GM21390 (cell line): ENCODE data around the gene AGBL5.

Experiments used
- ATAC-seq: cut with Tn5 transposase; IDR thresholded peaks from one replicate; pipeline ENCODE4 v1.9.1; 2021; ENCODE audit not compliant: unreplicated experiment

AGBL5 gene

DNA sequence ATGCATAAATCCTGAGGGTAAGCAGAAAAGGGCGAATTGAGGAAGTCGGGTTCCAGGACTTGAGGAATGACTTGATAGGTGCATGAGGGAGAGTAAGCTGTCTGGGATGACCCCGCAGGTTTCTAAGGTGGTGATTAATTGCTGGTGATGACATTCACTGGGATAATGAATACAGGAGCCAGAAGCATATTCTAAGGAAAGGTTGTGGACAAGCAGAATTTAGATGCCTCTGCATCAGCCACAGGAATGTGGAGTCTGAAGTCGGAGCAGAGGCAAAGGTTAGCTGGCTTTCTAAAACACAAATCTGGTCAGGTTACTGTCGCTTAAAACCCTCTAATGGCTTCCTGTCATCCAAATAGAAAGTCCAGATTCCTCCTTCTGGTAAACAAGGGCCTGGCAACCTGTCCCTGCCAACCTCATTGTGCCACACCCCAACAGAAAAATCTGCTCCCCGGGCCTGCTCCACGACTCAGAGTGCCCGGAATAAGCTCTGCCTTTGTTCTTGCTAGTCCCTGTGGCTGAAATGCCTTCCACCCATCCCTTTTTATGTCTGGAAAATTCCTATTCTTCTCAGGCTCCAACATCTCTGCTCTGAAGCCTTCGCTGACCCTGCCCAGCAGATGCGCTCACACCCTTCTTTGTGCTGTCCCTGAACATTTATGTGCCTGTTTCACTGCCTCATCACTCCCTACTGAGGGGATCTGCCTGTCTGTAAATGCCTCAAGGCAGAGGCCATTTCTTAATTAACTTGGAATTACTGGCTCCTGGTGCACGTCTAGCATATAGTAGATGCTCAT is 30.0 kb upstream of the AGBL5 start:
- no peak for ATAC-seq

DNA sequence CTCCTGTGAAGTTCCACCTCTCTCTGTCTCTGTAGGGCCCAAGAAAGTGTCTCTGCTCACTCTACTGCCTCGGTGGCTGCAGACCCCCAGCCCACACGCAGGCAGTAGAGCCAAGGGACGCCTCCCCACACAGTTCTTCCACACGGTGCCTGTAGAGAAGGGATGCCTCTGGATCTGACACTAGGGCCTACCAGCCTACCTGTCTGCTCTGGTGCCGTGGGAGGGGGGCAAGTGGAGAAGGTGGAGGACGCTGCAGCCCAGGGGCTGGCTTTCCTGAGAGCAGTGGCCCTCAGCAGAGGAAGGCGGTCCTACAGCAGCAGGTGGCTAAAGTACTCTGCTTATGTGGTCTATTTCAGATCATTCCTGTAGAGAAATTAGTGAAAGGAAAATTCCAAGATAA is 27.7 kb upstream of the AGBL5 start:
- no peak for ATAC-seq

DNA sequence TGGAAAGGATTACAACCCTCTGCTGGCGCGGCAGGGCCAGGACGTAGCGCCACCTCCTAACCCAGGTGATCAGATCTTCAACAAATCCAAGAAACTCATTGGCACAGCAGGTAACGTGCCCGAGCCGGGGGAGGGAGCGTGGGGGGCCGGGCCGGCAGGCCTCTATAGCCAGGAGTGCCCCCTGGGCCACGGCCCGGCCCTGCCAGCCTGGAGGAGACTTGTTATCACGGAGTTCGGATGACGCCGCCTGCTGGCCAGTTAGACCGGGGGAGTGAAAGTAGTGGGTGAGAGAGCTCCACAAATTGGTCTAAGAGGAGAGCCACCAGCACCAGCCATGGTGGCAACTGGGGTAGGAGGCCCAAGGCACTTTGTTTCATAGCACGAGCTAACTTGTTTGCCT is 27.3 kb upstream of the AGBL5 start:
- no peak for ATAC-seq

DNA sequence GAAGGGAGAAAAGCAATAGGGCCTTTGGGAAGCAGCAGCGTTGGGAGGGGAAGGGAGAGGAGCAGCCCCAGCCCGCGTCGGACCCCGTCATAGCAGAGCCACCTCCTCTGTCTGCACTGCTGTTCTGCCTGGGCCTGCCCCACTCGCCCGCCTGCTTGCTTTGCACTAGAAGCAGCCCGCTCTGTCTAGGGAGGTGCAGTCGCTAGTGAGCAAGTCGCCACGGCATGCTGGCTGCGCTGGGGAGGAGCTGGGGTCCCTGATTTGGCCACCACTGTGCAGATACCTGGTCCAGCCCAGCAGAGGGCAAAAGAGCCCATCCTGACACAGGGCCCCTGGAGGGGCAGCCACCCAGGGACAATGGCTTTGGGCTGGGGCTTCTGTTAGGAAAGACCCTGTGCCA is 26.7 kb upstream of the AGBL5 start:
- ATAC-seq = no peak

DNA sequence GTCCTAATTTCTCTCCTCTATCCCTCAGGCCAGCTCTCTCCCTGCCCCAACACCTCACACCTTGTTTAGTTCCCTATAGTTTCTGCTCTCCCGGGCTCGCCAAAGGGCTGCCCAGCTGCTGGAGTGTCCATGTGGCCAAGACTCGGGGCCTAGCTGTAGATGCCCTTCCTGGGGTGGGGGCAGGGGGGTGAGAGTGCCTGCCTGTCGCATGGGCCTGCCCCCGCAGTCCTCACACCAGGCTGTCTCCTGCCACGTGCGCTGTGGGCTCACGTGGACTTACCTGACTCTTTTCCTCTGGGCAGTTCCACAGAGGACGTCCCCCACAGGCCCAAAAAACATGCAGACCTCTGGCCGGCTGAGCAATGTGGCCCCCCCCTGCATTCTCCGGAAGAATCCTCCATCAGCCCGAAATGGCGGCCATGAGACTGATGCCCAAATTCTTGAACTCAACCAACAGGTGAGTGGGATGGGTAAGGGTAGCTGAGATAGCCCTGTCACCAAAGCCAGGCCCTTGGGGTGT is 26.1 kb upstream of the AGBL5 start:
- no peak for ATAC-seq

DNA sequence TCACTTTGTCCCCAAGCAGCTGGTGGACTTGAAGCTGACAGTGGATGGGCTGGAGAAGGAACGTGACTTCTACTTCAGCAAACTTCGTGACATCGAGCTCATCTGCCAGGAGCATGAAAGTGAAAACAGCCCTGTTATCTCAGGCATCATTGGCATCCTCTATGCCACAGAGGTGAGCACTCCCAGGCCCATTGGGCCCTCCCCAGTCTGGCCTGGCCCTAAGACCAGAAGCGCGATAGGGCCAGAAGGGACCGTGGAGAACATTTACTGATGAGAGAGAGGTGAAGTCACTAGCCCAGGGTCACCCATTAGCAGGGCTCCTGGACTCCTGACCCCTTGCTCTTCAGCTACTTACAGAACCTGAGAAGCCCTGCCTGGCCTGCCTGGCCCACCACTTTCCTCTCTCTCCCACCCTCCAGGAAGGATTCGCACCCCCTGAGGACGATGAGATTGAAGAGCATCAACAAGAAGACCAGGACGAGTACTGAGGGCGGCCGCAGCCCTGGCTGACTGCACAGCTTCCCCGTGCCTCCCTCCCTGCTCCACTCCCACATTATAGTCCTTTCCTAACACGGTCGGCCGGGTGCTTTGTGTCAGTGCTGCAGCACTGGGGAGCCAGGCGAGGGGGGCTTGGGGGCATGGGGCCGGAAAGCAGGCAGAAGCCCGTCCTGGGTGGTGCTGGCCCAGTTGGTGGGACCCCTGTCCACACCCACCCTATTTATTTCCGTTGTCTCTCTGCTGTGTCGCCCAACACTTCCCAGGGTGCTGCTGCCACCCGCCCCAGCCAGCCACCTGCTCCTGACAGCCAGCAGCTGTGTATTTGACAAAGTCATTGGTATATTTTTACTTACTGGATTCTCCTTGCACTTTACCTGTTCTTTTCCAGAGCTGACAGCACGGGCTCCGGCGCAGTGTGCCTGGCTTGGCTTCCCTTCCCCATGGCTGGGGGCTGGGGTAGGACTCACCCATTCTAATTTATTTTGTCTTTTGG is 25.3 kb upstream of the AGBL5 start:
- ATAC-seq = no peak

DNA sequence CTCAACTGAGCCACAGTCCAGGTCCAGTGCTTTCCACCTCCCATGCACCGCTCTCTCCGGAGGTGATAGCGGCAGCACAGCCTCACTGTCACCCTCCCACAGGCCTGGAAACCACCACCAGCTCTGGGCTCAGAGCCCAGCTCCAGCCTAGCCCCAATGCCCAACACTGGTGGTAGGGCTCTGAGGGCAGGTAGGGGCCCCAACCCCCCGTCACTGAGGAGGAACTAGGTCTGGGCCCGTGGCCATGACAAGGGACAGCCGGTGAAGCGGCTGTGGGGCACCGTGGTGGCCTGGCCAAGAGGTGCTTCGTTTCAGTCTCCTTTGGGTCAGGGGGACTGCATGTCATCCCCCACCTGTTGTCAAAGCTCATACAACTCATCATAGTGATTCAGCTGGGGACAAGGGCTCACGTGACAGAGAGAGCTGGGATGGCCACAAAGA is 24.2 kb upstream of the AGBL5 start:
- no peak for ATAC-seq

DNA sequence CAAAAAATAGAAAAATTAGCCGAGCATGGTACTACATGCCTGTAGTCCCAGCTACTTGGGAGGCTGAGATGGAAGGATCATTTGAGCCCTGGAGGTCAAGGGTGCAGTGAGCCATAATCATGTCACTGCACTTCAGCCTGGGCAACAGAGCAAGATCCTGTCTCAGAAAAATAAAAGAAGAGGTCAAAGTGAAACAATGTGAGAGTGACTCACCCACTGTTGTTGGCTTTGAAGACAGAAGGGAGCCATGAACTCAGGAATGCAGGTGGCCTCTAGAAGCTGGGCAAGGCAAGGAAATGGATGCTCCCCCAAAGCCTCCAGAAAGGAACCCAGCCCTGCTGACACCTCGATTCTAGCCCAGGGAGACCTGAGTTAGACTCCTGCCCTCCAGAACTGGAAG is 22.4 kb upstream of the AGBL5 start:
- ATAC-seq = no peak

DNA sequence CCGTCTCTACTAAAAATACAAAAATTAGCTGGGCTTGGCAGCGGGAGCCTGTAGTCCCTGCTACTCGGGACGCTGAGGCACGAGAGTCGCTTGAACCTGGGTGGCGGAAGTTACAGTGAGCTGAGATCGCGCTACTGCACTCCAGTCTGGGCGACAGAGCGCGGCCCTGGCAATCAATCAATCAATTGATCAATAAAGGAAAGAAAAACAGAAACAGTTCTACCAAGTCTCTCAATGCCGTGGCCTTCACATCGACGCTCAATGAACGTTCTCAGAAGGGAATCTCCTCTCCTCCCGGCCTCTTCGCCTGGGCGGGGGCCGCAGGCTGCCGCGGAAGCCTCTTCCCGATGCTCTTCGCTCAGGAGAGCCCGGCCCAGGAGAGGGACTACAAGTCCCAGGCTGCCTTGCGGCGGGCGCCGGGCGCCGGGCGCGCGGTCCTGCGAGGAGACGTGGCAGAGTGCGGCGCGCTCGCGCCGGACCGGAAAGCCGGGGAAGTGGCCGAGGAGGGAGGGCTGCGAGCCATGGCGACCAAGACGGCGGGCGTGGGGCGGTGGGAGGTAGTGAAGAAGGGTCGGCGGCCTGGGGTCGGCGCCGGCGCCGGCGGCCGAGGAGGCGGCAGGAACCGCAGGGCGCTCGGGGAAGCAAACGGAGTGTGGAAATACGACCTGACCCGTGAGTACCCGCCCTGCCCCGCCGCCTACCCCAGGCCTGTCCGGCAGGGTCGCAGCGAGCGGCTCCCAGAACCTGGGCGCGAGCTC is 18.8 kb upstream of the AGBL5 start, which contains the start of gene TMEM214:
TMEM214 (plus strand) TSS at position 471 of the 758 bp plus-strand sequence; CDS start at position 522, 51 bp downstream.
- ATAC-seq = peak; percentile 95

DNA sequence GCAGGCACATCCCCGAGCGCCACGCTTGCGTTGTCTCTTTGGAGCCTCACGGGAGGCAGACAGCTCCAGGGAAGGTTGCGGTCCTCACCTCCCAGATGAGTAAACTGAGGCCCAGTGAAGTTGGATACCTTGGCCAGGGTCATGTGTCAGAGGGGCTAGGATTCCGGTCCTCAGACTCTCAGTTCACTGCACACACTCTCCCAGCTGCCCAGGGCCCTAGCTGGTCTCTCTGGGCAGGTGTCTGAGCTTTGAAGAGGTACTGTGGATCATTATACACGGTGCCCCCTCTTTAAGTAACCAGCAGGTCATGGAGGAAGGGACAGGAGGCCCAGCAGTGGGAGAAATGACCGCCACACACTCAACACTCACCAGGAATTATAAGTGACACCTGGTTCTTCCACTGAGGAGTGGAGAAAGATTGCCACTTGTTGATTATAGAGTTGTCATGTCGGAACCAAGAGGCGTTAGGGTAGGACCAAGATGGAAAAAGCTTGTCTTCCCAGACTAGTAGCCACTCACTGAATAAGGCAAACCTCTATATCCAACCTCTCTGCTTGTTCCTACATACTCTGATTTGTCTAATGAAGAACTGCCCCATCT is 18.1 kb upstream of the AGBL5 start:
- ATAC-seq = no peak

DNA sequence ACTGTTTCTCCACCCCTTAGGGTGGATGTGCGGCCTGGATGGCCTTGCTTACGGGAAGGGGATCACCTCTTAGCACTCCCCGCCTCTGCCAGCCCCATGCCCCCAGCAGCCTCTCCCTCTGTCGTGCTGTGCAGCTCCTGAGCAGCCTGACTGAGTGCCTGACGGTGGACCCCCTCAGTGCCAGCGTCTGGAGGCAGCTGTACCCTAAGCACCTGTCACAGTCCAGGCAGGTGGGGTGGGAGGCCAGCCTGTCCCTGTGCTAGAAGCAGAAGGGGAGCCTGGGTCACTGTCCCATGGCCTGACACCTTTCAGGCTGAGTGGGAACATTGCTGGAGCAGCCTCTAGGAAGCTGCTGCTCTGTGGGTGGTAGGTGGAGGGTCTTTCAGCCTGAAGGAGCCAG is 13.5 kb upstream of the AGBL5 start:
- no peak for ATAC-seq

DNA sequence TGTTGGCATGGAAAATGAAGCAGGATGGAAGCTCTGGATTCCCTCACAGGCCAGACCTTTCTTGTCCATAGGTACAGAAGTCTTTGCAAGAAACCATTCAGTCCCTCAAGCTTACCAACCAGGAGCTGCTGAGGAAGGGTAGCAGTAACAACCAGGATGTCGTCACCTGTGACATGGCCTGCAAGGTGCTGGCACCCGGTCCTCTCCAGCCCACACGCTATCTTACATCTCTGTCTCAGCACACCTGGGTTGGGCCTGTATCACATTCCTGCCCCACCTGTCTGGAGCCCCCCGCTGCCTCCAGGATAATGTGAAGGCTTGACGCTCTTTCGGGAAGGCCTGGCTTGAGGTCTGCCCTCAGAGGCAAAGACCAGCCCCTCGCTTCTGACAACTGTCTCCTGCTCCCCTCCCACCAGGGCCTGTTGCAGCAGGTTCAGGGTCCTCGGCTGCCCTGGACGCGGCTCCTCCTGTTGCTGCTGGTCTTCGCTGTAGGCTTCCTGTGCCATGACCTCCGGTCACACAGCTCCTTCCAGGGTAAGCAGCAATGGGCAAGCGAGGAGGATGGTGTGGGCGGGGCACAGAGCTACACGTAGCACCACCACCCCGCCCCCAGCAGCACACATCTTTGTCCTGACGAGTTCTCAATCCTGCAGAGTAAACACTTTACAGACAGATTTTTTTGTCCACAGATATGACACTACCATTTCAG is 12.7 kb upstream of the AGBL5 start:
- ATAC-seq = no peak

DNA sequence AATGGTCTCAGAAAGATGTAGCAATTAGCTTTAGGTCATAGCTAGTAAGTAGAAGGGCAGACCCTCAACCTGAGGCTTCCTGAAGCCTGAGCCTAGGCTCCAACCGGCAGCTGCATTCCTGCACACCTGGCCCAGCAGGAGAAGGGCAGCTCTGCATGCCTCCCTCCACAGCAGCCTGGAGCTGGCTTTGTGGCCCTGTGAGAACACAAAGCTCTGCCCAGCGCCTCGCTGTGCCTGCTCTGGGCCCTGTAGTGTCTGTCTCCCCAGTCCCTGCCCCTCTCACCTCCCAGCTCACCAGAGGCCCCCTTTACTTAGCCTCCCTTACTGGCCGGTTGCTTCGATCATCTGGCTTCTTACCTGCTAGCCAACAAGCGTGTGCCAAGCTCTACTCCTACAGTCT is 12.0 kb upstream of the AGBL5 start:
- ATAC-seq = no peak

DNA sequence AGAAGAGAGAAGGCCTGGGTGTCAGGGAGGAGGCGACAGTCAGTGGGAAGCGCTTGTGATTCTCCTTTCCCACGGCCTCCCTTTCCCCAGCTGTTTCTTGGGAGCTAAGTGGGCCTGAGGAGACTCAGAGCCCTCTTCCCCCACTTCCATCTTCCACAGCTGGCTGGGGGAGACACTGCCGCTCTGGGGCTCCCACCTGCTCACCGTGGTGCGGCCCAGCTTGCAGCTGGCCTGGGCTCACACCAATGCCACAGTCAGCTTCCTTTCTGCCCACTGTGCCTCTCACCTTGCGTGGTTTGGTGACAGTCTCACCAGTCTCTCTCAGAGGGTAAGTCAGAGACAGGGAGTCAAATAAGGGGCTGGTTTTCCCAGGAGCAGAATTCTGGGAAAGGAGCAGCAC is 11.6 kb upstream of the AGBL5 start:
- ATAC-seq = no peak

DNA sequence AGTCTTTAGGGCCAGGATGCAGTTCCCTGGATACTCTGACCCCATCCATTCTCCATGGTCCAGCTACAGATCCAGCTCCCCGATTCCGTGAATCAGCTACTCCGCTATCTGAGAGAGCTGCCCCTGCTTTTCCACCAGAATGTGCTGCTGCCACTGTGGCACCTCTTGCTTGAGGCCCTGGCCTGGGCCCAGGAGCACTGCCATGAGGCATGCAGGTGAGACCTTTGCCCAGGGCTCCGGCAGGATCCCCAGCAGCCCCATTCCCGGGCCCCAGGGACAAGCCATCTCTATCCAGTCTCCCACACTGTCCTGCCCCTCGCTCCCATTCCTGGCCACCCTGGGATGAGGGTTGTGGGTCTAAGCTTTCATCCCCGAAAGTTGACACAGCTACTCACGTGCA is 11.2 kb upstream of the AGBL5 start:
- ATAC-seq = no peak

DNA sequence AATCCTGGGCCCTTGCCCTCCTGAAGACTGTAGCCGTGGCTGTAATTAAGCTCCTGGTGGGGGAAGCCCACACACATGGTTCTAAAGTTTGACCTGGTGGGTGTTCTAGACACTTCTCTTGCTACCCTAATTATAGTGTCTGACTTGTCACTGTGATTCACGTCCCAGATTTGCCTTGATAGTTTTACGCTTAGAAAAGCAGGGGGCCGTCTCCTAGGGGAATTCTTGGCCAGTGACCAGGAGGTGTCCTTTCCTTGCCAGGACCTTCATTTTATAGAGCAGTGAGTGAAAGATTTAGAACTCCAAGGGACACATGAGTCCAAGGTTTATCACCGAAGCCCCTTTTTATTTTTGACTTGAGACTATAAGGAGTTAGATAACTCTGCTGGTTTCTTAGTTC is 9.7 kb upstream of the AGBL5 start:
- peak; percentile 32 for ATAC-seq

DNA sequence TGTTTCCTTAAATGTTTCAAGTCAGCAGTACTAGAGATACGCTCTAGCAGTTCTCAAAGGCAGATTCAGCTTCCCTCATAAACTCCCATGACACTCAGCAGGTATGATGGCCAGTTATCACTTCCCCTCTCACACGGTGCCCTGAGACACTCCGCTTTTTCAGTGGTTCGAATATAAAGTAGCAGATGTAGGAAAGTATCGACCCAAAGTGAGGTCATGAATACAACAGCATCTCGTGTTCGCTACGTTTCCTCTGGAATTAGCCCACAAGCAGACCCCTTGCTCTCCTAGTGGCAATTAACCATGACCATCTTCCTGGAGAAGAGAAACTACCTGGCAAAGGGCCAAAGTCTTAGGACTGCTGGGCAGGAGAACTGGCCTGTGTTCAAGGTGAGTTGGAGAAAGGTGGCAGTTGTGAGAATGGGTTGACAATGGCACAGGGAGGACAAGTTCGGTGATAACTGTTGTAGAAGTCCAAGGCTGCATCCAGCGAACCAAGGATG is 9.3 kb upstream of the AGBL5 start:
- ATAC-seq = peak; percentile 76

DNA sequence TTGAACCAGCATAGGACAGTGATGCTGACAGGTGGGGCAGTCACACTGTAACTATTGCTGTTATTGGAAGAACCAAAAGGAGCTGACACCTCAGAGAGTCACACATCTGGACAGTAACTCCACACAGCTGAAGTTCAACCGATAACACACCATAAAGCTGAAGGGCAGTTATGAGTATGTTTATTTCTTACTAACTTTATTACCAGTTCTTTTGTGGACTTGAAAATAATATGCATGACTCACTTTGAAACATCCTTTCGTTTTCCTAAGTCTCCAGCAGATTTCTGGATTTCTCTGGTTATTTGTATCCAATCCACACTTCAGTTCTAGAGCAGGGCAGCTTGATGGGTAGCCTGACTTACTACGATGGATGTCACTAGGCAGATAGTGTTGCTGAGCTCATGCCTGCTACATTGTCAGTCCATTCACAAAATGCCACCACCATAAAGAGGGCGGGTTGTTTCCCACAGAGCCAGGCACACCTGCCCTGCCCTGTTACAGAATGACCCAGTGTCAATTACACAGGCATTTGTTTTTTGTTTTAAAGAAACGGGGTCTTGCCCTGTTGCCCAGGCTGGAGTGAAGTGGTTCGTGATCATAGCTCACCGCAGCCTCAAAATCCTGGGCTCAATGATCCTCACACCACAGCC is 8.4 kb upstream of the AGBL5 start:
- no peak for ATAC-seq
